Left renal cortex interstitium (tissue), 4 donors: ENCODE results near the gene RAB43. TPM values are rescaled to one million over a fixed set of nuclear protein-coding genes. Genes with fewer than 3 reads are reported as not detected.

Experiments
- DNase-seq, 4 donors: peaks; one replicate each; pipeline ENCODE4 v3.0.0-alpha.2; 2013; ENCODE audit warnings: low read depth in 4 of 4, low spot score in 2 of 4, missing footprints in 1 of 4
- polyA plus RNA-seq, 4 donors: library from polyadenylated mRNA; unstranded; fragments of 120-200 nt; gene quantifications; one replicate each; pipeline ENCODE4 v1.2.1, GENCODE V29; 2013; ENCODE audit not compliant: insufficient read length in 4 of 4

RAB43 gene
- polyA plus RNA-seq, 4 donors, result 5.1 to 8.5 (median 7.1) TPM

GRCh38 chr3:129063841-129064482 lies 57.6 kb downstream of the RAB43 start:
- no peak for DNase-seq

- DNase-seq, result no peak
These were observed 58.4 kb downstream of the RAB43 start for GRCh38 chr3:129063091-129063640.

GRCh38 chr3:129061888-129062834 lies 59.4 kb downstream of the RAB43 start:
- DNase-seq, result no peak

GRCh38 chr3:129061023-129061887 lies 60.3 kb downstream of the RAB43 start:
- no peak for DNase-seq

- no peak for DNase-seq
These were observed 61.2 kb downstream of the RAB43 start, which contains the start of gene GP9 for GRCh38 chr3:129060276-129061022. Gene GP9 (plus strand): TSS chr3:129060779. CDS start chr3:129061740, 961 bp downstream.

GRCh38 chr3:129059311-129059958 lies 62.2 kb downstream of the RAB43 start:
- DNase-seq, result no peak

- no peak for DNase-seq
These were observed 63.0 kb downstream of the RAB43 start for GRCh38 chr3:129058441-129059200.

GRCh38 chr3:129057249-129057648 lies 64.4 kb downstream of the RAB43 start:
- DNase-seq, result no peak

GRCh38 chr3:129056451-129057173 lies 65.0 kb downstream of the RAB43 start:
- DNase-seq, result no peak

GRCh38 chr3:129054605-129055104 lies 66.9 kb downstream of the RAB43 start:
- no peak for DNase-seq

- no peak for DNase-seq
These were observed 68.9 kb downstream of the RAB43 start for GRCh38 chr3:129052675-129053074.

GRCh38 chr3:129051871-129052340 lies 69.7 kb downstream of the RAB43 start:
- no peak for DNase-seq

- no peak for DNase-seq
These were observed 70.9 kb downstream of the RAB43 start for GRCh38 chr3:129050556-129051295.

- DNase-seq, result no peak
These were observed 74.1 kb downstream of the RAB43 start for GRCh38 chr3:129047553-129047839.

- DNase-seq, result no peak
These were observed 74.7 kb downstream of the RAB43 start for GRCh38 chr3:129046732-129047552.

GRCh38 chr3:129046037-129046731 lies 75.4 kb downstream of the RAB43 start:
- no peak for DNase-seq
